ENCODE results near the gene CROCC2.
"Not testable (repeated sequence)": the region's sequence is repeated elsewhere in the genome, so short reads cannot be mapped to it uniquely, and the experiment has no call there.

The CROCC2 gene

GRCh38 chr2:240966906-240967680 is 61.0 kb downstream of the CROCC2 start:
- no peak for DNase-seq (ENCODE audit: low read depth)

GRCh38 chr2:240967681-240968621 is 61.8 kb downstream of the CROCC2 start:
- DNase-seq (ENCODE audit: low read depth): no peak

DNA sequence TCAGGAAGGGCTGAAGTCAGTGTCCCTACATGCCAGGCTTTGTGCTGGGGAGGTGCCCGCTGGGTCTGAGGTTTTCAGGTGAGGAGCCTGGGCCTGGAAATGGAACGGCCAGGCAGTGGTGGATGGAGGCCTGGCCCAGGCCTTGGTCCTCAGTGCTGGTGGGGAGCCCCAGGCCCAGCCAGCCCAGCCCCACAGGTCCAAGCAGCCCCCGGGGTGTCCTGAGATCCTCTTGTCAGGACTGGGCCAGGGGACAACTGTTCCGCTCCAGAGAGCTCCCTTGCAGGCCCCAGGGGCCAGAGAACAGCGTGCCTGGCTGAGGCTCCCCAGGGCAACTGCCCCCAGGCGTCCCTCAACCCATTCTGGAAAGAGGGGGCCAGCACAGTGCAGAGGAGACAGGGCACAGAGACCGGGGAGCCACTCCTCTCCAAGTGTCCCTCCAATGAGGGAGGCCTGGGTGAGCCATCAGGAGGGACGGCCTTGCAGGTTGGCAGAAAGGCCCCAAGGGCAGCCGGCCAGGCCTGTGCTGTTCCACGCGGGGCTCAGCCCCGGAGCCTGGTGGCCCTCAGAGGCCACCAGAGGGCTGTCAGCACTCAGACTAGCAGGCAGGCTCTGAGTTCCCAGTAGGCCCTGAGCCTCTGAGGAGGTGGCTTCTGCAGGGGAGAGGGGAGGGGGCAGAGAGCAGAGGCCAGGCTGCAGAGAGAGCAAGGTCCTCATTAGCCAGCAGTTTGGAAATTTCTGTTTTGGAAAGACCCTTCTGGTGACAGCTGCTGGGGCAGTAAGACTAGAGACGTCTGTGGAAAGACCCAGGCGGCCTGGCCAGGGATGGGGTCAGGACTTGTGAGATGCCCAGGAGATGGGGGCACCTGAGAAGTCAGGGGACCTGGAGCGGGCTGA is 62.8 kb downstream of the CROCC2 start:
- DNase-seq (ENCODE audit: low read depth): no peak

GRCh38 chr2:240970104-240970503 is 64.0 kb downstream of the CROCC2 start:
- no peak for DNase-seq (ENCODE audit: low read depth)

DNA sequence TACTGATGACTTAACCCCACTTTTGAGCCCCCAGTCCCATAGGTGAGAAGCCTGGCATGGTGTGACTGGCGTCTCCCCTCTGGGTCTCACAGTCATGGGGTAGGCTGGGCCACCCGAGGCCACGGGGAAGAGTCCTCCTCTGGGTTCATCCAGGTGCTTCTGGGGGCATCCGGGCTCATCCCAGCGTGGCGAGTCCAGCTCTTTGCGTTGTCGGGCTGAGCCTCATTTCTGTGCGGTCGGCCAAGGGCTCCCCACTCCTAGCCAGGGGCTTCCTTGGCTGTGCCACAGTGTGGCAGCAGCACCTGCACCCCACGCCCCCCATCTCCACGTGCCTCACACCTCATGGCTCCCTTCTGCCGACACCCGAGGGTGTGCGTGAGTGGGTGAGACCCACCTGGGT is 64.7 kb downstream of the CROCC2 start:
- no peak for DNase-seq (ENCODE audit: low read depth)

DNA sequence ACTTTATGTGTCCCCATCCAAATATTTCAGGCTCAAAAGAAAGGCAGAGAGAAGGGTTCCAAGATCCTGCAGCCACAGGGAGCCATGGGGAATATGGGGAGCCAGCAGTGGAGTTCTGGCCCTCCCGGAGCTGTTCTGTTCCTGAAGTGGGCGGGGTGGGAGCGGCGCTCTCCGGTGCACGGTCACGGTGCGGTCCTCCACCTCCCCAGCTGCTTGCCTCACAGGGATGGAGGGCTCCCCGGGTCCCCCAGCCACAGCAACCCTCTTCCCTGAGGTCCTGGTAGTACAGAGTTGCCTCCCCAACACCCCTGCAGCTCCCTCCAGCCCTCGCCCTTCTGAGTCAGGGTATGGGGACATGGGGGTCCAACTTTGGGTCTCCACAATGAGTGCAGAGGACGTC is 66.1 kb downstream of the CROCC2 start:
- DNase-seq (ENCODE audit: low read depth): no peak

DNA sequence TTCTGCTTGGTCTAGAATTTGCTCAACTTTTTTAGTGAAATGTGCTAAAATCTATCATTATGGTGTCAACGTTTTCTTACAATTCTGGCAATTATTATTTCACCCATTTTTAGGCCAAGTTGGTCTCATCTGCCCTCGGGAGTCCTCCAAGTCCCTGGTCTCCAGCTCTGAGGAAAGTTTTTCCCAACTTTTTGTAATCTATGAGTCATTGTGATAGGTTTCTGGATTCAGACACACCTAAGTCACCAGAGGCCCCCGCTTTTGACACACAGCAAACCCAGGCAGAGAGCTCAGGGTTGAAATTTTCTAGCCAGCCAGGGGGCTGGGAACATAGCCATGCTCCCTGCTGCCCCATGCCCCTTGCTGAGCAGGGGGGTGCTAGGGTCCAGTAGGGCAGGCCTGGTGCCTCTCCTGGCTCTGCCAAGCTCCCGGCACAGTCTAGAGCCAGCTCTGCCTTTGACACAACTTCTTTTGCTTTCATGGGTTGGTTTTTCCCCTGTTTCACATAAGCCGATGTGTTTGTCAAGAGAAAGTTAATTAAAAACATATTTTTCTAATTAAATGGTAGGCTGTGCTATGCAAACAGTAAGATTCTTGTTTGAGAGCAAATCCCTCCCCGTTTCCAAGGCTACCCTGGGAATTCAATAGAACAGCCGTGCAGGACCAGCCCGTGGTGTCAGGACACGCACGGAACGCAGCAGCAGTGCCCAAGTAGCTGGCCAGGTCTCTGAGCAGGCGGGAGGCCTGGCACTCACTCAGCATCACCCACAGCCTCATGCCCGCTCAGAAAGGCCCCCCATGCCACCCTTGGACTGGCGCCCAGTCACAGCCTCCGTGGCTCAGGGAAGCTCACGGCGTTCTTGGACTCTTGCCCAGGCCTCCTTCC is 66.7 kb downstream of the CROCC2 start:
- DNase-seq (ENCODE audit: low read depth): no peak

GRCh38 chr2:240974771-240975572 is 68.8 kb downstream of the CROCC2 start:
- DNase-seq (ENCODE audit: low read depth): no peak

- DNase-seq (ENCODE audit: low read depth): not testable (repeated sequence)
These were observed 69.8 kb downstream of the CROCC2 start for GRCh38 chr2:240975903-240976302.

DNA sequence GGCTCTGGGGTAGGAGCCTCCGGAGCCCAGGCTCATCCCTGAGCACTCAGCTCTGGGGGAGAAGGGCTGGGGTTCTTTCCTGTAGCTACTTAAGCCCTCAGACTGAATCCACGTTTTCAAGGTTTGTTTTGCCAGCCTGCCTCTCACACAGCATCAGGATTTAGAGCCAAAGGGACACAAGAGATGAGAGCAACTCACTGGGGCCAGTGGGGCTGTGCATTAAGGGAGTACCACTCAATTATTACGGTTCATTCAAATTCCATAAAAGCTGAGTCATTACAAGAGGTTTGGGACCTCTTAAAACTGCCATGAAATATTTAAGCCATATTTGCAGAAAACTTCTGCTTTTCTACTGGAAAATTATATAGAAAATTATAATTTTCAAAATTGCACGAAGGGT is 75.1 kb downstream of the CROCC2 start:
- no peak for DNase-seq (ENCODE audit: low read depth)

DNA sequence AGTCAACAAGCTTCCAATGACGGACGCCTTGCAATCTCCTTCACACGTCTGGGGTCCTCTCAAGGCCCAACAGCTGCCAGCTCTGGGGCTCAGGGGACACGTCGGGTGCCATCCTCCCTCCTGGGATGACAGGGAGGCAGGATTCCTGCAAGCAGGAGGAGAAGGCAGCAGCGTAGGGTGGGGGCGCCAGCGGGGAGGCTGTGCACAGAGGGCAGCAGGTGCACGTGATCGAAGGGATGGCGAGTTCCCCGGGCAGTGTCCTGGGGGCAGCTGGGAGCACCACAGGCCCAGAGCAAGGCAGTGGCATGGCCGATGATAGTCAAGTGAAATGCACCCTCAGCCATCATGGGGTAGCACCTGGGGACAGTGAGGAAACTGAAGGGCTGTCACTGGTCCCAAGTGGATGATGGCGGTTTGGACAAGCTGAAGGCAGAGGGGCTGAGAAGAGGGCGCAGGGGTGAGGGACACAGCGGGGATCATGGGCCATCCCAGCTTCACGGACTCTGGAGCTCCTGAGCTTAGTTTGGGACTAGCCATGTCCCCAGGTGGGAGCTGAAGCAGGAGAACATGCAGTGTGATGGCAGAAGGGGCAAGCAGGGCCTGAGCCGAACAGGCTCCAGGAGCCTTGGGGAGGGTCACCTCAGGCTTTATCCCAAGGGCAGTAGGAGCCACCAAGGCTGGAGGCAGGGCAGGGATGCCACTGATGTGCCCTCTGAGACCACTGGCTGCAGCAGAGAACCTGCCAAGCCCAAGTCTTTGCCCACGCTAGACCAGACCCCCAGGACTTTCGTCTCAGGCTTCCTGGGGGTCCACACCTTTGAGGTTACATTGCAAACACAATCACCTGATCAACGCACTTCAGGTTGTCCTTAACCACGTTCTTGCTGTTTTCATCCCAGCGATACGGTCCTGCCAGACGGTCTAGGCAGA is 76.0 kb downstream of the CROCC2 start:
- DNase-seq (ENCODE audit: low read depth): no peak

DNA sequence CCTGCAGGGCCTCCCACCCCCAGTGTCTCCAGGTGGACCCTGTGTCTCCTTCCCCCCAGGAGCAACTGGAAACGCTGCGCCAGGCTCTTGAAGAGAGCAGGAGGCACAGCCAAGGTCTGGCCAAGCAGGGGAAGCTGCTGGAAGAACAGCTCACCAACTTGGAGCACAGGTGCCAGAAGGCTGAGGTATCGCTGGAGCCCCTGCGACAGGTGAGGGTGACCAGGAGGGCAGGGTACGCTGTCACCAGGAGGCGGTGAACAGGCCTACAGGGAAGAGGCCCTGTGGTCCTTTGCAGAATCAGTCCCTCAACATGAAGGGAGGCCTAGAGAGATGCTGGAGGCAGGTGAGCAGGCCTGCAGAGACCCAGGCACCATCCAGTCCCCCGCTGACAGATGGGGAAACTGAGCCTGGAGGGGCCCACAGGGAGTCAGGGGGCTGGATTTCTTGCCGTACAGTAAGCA is 76.7 kb downstream of the CROCC2 start:
- no peak for DNase-seq (ENCODE audit: low read depth)

- DNase-seq (ENCODE audit: low read depth): no peak
These were observed 77.3 kb downstream of the CROCC2 start for GRCh38 chr2:240983361-240983995.

DNA sequence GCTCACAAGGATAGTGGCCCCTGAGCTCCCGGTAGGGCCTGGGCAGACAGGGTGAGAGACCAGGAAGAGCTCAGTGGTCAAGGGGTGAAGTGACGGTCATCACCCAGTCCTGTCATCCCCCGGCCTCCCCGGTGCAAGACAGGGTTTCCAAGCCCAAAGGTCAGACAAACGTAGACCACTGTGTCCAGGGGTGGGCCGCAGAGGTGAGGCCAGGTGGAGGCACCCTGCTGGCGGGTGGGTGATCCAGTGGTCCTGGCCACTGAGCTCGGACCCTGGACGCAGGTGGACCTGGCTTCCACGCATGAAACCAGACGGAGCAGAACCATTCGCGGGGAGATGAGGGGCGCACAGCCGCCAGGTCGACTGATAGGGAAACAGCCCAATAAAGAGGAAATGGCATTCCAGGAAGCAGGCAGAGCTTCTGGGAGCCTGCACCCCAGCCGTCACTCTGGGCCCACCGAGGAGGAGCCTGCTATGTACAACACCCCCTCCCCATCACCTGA is 77.9 kb downstream of the CROCC2 start:
- no peak for DNase-seq (ENCODE audit: low read depth)

GRCh38 chr2:240985881-240986786 is 80.0 kb downstream of the CROCC2 start:
- DNase-seq (ENCODE audit: low read depth): no peak

- no peak for DNase-seq (ENCODE audit: low read depth)
These were observed 80.8 kb downstream of the CROCC2 start for GRCh38 chr2:240986787-240987411.

GRCh38 chr2:240987588-240987987 is 81.5 kb downstream of the CROCC2 start:
- no peak for DNase-seq (ENCODE audit: low read depth)

All from non-pigmented ciliary epithelial cell (primary cell).